ENCODE results near the gene PRDM8. TPM values are rescaled to one million over a fixed set of nuclear protein-coding genes. Genes with fewer than 3 reads are reported as not detected.

The PRDM8 gene
- total and polyA plus RNA-seq, 2 of the 8 experiments (the other 6 are each of a cell fraction or from before 2014, with no cell fraction given), result not detected

DNA sequence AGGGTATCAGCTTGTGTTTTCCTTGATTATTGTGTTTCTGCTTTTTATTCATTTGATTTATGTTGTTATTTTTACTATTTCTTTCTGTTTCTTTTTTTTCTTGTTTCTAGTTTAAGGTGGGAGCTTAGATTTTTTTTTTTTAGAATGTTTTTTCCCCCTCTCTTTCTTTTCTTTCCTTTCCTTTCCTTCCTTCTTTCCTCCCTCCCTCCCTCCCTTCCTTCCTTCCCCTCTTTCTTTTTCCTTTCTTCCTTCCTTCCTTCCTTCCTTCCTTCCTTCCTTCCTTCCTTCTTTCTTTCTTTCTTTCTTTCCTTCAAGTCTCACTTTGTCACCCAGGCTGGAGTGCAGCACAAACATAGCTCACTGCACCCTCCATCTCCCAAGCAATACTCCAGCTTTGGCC is 31.4 kb upstream of the PRDM8 start:
- Histone ChIP-seq H3K4ac (replicated peaks; ENCODE audit: insufficient read length, low read depth, low read length) (no peak overlapping the region), H4K8ac (ENCODE audit: extremely low read depth, insufficient read depth, low read length) (no peak overlapping the region), H2BK20ac (ENCODE audit: low read length) (no peak overlapping the region), H3K18ac (ENCODE audit: extremely low read depth, low read length) (no peak overlapping the region), H3K4me3 (ENCODE audit: extremely low read depth in 1 of 4, insufficient read depth in 2 of 4, low read depth in 3 of 4, low read length in 4 of 4) (no peak overlapping the region), H3K4me1 (replicated peaks in 1 of 4; ENCODE audit: control insufficient read depth in 3 of 4, insufficient read depth in 4 of 4, low read length in 3 of 4) (no peaks in the 10 kb centered on the region), H3K23me2 (ENCODE audit: low read depth, low read length) (no peaks in the 10 kb centered on the region), H3K79me1 (ENCODE audit: low read depth, low read length) (no peaks in the 10 kb centered on the region), H3K27ac (ENCODE audit: low read depth, low read length) (no peak overlapping the region), H3K9ac (replicated peaks in 1 of 4; ENCODE audit: extremely low read depth in 1 of 4, low read depth in 3 of 4, low read length in 3 of 4) (no peak overlapping the region), H4K20me1 (replicated peaks in 1 of 2; ENCODE audit: control insufficient read depth in 1 of 2, insufficient read depth in 2 of 2, low read length in 2 of 2) (no peaks in the 10 kb centered on the region), H2BK5ac (ENCODE audit: low read depth, low read length) (no peak overlapping the region), H3K56ac (replicated peaks; ENCODE audit: insufficient read length, low read depth, low read length) (no peak overlapping the region), H3K79me2 (ENCODE audit: control insufficient read depth in 1 of 2, insufficient read depth in 2 of 2, low read length in 2 of 2) (no peaks in the 10 kb centered on the region), H3K27me3 (replicated peaks in 1 of 4; ENCODE audit: control insufficient read depth in 3 of 4, extremely low read depth in 1 of 4, insufficient read depth in 3 of 4, low read length in 3 of 4) (no peaks in the 10 kb centered on the region), H3K4me2 (ENCODE audit: insufficient read depth in 1 of 2, low read depth in 2 of 2, low read length in 2 of 2) (no peak overlapping the region), H4K91ac (replicated peaks; ENCODE audit: insufficient read length, low read length) (no peak overlapping the region), H2BK12ac (ENCODE audit: low read depth, low read length) (no peak overlapping the region), H3K9me3 (ENCODE audit: insufficient read depth in 2 of 2, low read depth in 1 of 2, low read length in 1 of 2) (no peaks in the 10 kb centered on the region), H2AFZ (ENCODE audit: low read length) (no peak overlapping the region), H2AK5ac (ENCODE audit: low read depth, low read length) (no peak overlapping the region), H2BK120ac (replicated peaks; ENCODE audit: low read depth, low read length) (no peak overlapping the region), H2BK15ac (ENCODE audit: low read length) (no peak overlapping the region), H4K5ac (ENCODE audit: insufficient read length, low read depth, low read length) (no peak overlapping the region), H3K36me3 (ENCODE audit: control insufficient read depth in 2 of 4, insufficient read depth in 4 of 4, low read length in 3 of 4) (no peaks in the 10 kb centered on the region), H3K23ac (ENCODE audit: insufficient read length) (no peak overlapping the region), H3K14ac (ENCODE audit: insufficient read length) (no peak overlapping the region)
- FAIRE-seq (no peak), DNase-seq (ENCODE audit: low read depth in 1 of 2, low spot score in 2 of 2) (no peak)
- POLR2A ChIA-PET (ENCODE audit: partially characterized antibody), result no interaction called here
- CTCF ChIA-PET (ENCODE audit: partially characterized antibody), result interaction anchor here (0.6 to 0.7 kb wide), 2 partner anchors 40 to 1101 kb away, joined by 3 to 4 read pairs; no protein-coding TSS in a partner anchor
- TF ChIP-seq CBX5 (IDR thresholded peaks at IDR 0.05; ENCODE audit: low read depth, low read length), result no peak
- TF ChIP-seq SP1 (IDR thresholded peaks at IDR 0.05; ENCODE audit: low read depth, low read length), result no peak
- TF ChIP-seq, protein P1, sequence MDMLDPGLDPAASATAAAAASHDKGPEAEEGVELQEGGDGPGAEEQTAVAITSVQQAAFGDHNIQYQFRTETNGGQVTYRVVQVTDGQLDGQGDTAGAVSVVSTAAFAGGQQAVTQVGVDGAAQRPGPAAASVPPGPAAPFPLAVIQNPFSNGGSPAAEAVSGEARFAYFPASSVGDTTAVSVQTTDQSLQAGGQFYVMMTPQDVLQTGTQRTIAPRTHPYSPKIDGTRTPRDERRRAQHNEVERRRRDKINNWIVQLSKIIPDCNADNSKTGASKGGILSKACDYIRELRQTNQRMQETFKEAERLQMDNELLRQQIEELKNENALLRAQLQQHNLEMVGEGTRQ (IDR thresholded peaks at IDR 0.05; ENCODE audit: low read length), result no peak
- TF ChIP-seq KDM1A (IDR thresholded peaks at IDR 0.05; ENCODE audit: borderline replicate concordance, low read length), result no peak
- no peak for TF ChIP-seq EGR1 (IDR thresholded peaks at IDR 0.05; ENCODE audit: borderline replicate concordance, low read depth, low read length)
- TF ChIP-seq EP300 (IDR thresholded peaks at IDR 0.05; ENCODE audit: borderline replicate concordance in 1 of 2, low read depth in 2 of 2, low read length in 2 of 2), result no peak
- TF ChIP-seq NRF1 (IDR thresholded peaks at IDR 0.05; ENCODE audit: low read depth, low read length), result no peak
- no peak for TF ChIP-seq CBX8 (IDR thresholded peaks at IDR 0.05; ENCODE audit: borderline replicate concordance, low read depth, low read length)
- no peak for TF ChIP-seq SIN3A (conservative IDR thresholded peaks at IDR 0.05 in 1 of 2, IDR thresholded peaks at IDR 0.05 in 1 of 2; ENCODE audit: low read depth in 1 of 2, low read length in 2 of 2)
- TF ChIP-seq FOSL1 (IDR thresholded peaks at IDR 0.05; ENCODE audit: insufficient read depth, low read depth, low read length), result no peak
- no peak for TF ChIP-seq SRF (IDR thresholded peaks at IDR 0.05; ENCODE audit: low read depth, low read length)
- no peak for TF ChIP-seq EZH2 (IDR thresholded peaks at IDR 0.05; ENCODE audit: low read depth, low read length, severe bottlenecking)
- no peak for TF ChIP-seq MAFK (IDR thresholded peaks at IDR 0.05; ENCODE audit: low read depth, low read length)
- TF ChIP-seq, protein P2, sequence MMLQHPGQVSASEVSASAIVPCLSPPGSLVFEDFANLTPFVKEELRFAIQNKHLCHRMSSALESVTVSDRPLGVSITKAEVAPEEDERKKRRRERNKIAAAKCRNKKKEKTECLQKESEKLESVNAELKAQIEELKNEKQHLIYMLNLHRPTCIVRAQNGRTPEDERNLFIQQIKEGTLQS (IDR thresholded peaks at IDR 0.05; ENCODE audit: insufficient read depth, low read depth, low read length), result no peak

Measured in H1 (cell line).